ENCODE data around the gene CHD9.

DNA sequence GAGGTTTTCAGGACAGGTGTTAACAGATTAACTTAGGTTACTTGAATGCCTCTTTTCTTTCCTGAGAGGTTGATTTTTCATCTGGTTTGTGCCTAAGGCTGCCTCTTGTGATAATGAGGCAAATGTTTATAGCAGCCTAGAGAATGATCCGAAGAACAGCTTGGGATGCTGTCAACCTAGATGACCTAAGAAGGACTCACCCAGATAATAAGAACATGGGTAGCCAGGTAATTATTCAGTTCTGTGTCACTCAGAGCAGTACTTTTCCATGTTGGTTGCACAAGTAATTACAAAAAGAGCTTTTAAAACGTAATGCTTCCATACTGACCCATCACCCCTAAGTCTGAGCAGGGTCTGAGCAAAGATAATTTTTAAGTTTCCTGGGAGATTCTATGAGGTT is 60.3 kb downstream of the CHD9 start:
- TF ChIP-seq EP300 (conservative IDR thresholded peaks at IDR 0.05; ENCODE audit: poor library complexity, severe bottlenecking) (no peak), TAF1 (IDR thresholded peaks at IDR 0.05; ENCODE audit: low read depth) (no peak), EZH2 (IDR thresholded peaks at IDR 0.05; ENCODE audit: borderline replicate concordance, insufficient read depth, low read length, poor library complexity, severe bottlenecking) (no peak), RAD21 (conservative IDR thresholded peaks at IDR 0.05) (no peak), POLR2AphosphoS5 (IDR thresholded peaks at IDR 0.05) (no peak), MXI1 (conservative IDR thresholded peaks at IDR 0.05; ENCODE audit: poor library complexity, severe bottlenecking) (no peak), SMC3 (conservative IDR thresholded peaks at IDR 0.05; ENCODE audit: poor library complexity) (no peak)
- TF ChIP-seq, protein P1, sequence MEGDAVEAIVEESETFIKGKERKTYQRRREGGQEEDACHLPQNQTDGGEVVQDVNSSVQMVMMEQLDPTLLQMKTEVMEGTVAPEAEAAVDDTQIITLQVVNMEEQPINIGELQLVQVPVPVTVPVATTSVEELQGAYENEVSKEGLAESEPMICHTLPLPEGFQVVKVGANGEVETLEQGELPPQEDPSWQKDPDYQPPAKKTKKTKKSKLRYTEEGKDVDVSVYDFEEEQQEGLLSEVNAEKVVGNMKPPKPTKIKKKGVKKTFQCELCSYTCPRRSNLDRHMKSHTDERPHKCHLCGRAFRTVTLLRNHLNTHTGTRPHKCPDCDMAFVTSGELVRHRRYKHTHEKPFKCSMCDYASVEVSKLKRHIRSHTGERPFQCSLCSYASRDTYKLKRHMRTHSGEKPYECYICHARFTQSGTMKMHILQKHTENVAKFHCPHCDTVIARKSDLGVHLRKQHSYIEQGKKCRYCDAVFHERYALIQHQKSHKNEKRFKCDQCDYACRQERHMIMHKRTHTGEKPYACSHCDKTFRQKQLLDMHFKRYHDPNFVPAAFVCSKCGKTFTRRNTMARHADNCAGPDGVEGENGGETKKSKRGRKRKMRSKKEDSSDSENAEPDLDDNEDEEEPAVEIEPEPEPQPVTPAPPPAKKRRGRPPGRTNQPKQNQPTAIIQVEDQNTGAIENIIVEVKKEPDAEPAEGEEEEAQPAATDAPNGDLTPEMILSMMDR (IDR thresholded peaks at IDR 0.05; ENCODE audit: poor library complexity, severe bottlenecking) = no peak
- TF ChIP-seq, protein P2, sequence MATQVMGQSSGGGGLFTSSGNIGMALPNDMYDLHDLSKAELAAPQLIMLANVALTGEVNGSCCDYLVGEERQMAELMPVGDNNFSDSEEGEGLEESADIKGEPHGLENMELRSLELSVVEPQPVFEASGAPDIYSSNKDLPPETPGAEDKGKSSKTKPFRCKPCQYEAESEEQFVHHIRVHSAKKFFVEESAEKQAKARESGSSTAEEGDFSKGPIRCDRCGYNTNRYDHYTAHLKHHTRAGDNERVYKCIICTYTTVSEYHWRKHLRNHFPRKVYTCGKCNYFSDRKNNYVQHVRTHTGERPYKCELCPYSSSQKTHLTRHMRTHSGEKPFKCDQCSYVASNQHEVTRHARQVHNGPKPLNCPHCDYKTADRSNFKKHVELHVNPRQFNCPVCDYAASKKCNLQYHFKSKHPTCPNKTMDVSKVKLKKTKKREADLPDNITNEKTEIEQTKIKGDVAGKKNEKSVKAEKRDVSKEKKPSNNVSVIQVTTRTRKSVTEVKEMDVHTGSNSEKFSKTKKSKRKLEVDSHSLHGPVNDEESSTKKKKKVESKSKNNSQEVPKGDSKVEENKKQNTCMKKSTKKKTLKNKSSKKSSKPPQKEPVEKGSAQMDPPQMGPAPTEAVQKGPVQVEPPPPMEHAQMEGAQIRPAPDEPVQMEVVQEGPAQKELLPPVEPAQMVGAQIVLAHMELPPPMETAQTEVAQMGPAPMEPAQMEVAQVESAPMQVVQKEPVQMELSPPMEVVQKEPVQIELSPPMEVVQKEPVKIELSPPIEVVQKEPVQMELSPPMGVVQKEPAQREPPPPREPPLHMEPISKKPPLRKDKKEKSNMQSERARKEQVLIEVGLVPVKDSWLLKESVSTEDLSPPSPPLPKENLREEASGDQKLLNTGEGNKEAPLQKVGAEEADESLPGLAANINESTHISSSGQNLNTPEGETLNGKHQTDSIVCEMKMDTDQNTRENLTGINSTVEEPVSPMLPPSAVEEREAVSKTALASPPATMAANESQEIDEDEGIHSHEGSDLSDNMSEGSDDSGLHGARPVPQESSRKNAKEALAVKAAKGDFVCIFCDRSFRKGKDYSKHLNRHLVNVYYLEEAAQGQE (IDR thresholded peaks at IDR 0.05; ENCODE audit: borderline replicate concordance) = no peak

All from neural cell (in vitro differentiated cells).